GM18858 (cell line): ENCODE data around the gene CDHR1.
"Not testable (repeated sequence)": the region's sequence is repeated elsewhere in the genome, so short reads cannot be mapped to it uniquely, and the experiment has no call there.

Experiments used
- ATAC-seq: cut with Tn5 transposase; IDR thresholded peaks from one replicate; pipeline ENCODE4 v1.9.1; 2021; ENCODE audit not compliant: unreplicated experiment

CDHR1 gene

DNA sequence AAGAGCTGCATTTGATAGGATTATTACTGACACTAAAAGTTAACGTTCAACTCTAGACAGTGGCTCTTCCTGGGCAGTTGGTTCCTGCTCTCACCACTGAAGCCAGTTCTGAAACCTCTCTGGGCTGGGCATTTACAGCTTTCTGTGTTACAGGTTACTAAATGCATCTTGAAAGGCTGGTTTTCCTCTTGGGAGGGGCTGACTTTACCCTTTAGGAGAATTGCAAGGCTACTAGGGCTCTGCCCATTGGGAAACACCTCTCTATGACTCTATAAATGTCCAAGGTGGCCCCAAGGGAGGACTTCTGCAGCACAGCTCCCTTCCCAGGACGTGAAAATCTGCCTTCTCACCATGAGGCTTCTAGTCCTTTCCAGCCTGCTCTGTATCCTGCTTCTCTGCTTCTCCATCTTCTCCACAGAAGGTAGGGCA lies 20.8 kb upstream of the CDHR1 start, which contains the start of gene GPR15LG:
Gene GPR15LG, plus strand, starts transcription at position 301 of the 429 bp plus-strand sequence. Its CDS starts 51 bp downstream, at position 352.
- ATAC-seq = no peak

DNA sequence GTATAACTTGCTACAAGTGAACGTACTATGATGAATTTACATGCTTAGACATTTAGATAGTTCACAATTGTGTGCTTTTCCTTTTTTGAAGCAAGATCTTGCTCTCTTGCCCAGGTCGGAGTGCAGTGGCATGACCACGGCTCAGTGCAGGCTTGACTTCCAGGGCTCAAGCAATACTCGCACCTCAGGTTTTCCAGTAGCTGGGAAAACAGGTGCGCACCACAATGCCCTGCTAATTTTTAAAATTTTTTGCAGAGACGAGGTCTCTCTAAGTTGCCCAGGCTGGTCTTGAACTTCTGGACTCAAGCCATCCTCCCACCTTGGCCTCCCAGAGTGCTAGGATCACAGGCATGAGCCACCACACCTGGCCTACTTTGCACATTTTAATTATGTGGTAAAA lies 18.9 kb upstream of the CDHR1 start:
- no peak for ATAC-seq

DNA sequence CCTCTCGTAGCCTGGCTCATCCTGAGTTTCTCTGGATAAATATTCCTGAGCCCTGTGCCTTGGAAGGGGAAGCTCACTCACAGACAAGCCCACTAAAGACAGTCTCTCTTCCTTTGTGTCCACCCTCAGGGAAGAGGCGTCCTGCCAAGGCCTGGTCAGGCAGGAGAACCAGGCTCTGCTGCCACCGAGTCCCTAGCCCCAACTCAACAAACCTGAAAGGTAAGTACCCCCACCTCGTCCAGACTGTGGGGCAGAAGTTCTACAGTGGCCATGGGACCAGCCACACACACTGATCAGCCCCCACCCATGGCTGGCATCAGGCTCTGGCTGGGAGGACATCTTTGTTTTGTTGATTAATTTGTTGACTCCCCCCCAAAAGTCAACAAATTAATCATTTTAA lies 18.0 kb upstream of the CDHR1 start:
- no peak for ATAC-seq

DNA sequence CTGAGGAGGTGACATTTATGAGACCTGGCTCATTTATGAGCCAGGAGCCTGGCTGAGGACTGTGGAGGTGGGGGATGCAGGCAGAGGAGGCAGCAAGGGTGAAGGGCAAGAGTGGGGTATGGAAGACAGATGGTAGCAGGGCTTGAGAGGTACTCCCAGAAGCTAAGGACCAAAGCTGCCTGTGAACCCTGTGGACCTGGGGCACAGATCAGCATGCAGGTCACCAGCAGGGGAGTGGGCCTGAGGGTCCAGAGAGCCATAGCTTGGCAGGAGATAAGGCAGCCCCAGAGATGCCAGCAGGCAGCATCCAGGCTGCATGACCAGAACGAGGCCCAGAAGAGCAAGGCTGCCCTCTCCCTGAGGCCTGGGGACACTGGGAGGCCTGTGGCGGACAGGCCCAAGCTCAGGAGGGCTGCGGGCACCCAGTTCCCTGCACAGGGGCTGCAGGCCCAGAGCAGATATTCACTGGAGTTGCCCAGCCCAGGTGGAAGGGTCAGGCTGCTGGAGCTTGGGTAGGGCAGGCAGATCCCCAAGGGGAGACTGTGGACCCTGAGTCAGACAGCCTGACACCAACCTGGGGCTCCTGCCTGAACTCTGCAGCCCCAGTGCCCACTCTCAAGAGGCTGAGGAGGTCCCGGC lies 17.4 kb upstream of the CDHR1 start:
- ATAC-seq = no peak

DNA sequence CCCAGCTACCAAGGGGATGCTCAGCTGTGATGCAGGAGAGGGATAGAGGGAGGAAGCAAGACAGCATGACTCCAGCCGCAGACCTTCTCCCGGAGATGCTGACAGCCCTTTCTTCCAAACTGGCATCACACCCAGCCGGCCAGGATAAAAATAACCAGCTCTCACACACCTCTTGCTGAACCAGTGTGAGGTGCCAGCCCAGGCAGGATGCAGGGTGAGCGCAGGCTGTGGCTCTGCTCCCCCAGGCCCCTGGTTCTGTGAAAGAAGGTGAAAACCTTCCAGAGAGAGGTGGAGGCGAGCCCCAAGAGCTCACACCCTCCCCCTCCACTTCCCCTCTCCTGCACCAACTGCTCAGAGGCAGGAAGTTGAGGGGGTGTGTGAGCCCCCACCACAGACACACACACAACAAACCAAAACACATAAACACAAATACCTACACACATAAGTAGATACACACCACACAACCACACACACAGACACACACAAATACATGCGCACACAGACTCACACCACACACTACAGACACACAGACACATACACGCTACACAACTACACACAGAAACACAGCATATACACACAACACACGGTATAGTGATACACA lies 16.7 kb upstream of the CDHR1 start:
- peak; percentile 37 for ATAC-seq

DNA sequence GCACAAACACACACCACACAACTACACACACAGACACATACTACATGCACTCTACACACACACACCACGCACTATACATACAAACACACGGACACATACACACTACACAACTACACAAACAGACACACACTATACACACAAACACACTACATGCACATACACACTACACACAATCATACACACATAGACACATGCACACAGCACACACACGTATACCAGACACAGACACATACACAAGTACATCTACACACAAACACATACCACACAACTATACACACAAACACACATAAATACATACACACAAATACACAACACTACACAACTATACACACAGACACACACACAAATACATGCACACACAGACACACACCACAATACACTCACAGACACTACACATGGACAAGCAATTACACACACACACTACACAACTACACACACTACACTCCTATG lies 16.2 kb upstream of the CDHR1 start:
- ATAC-seq = no peak

DNA sequence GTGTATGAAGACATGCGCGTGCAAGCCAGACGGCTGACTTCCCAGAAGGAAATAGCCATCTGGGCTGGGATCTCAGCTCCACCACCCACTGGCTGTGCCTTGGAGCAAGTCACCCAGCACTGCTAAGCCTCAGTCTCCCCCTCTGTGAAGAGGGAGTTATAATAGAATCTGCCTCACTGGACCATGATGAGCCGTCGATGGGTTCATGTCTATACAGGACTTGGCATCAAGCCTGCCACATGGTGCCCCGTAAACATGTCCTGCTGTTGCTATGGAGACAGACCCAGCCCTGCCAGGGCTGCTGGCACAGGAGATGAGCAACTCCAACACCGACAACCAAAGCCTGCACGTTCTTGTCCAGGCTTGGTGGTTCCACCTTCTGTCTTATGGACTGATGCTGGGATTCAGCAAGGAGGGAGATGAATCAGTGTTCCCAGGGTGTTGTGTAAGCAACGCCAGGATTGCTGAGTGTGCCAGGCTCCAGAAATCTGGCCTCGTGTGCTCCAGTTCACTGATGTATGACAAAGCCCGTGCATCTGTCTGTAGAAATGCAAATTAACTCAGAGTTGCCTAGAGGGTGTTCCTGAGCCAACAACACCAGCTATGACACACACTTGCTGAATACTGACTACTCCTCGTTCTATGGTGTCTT lies 15.2 kb upstream of the CDHR1 start:
- ATAC-seq = peak; percentile 95

DNA sequence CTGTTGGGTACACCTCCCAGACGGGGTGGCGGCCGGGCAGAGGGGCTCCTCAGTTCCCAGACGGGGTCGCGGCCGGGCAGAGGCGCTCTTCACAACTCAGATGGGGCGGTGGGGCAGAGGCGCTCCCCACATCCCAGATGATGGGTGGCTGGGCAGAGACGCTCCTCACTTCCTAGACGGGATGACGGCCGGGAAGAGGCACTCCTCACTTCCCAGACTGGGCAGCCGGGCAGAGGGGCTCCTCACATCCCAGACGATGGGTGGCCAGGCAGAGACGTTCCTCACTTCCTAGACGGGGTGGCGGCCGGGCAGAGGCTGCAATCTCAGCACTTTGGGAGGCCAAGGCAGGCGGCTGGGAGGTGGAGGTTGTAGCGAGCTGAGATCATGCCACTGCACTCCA lies 14.0 kb upstream of the CDHR1 start:
- ATAC-seq = not testable (repeated sequence)

DNA sequence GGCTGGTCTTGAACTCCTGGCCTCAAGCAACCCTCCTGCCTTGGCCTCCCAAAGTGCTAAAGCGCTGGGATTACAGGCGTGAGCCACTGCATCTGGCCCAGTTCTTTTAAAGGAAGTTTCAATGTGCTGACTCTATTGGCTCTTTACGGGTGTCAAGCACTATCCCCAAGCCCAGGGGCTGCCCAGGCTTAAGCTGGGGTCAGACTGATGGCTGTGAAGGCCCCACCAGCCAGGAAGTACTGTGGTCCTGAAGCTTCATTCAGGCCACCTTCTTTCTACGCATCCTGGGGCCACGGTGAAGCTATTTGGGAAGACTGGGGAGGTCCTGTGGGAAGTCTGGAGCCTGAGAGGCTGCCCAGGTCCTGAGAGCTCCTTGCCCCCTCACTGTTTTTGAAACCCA lies 12.7 kb upstream of the CDHR1 start:
- no peak for ATAC-seq

DNA sequence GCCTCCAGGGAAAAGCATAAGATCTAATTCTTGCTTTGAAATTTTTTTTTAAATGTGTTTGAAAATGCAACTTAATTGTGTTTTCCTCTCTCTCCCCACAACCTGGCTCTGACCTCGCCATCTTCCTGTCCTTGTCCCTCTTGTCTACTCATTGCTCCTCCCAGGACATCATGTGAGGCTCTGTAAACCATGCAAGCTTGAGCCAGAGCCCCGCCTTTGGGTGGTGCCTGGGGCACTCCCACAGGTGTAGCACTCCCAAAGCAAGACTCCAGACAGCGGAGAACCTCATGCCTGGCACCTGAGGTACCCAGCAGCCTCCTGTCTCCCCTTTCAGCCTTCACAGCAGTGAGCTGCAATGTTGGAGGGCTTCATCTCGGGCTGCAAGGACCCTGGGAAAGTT lies 9.8 kb upstream of the CDHR1 start:
- no peak for ATAC-seq

DNA sequence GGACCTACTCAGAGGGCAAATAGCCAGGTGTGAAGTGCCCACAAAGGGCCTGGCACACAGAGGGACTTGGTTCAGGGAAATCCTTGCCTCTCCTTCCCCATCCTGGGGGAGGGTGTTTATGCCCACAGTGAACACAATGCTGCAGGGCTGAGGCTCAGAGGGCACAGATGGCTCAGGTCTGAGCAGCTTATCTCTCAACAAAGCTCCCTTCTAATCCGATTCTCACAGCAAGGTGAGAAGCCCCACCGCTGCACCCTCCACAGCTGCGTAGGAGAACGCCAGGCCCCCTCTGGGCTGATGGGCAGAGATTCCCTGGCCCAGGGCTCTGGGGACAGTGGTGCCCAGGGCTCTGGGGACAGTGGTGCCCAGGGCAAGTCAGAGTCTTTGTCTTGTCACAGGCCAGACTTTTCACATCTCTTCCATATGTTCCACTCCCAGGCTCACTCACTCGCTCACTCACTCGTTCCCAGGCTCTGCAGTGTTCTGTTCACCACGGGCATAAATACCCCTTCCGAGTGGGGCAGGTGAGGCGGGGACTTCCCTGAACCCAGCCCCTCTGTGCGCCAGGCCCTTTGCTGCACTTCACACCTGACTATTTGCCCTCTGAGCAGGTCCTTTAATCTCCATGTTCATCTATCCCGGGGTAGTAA lies 8.7 kb upstream of the CDHR1 start:
- no peak for ATAC-seq

DNA sequence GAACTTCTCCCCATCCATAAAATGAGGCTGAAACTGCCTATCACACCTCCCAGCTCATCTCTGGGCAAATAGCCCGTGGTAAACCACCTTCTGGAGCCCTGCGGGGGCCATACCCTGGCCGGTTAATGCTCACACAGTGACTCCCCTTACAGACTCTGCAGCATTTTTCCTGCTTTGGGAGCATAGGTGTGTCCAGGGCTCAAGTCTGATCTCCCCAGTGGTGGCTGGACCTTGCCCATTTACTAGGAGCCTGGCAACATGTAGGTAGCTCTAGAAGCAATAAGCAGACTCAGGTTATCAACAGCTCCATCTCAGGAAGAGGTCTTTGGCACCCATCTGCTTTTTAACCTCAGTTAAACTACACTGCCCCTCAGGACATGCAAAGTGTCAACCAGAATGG lies 5.5 kb upstream of the CDHR1 start:
- no peak for ATAC-seq

DNA sequence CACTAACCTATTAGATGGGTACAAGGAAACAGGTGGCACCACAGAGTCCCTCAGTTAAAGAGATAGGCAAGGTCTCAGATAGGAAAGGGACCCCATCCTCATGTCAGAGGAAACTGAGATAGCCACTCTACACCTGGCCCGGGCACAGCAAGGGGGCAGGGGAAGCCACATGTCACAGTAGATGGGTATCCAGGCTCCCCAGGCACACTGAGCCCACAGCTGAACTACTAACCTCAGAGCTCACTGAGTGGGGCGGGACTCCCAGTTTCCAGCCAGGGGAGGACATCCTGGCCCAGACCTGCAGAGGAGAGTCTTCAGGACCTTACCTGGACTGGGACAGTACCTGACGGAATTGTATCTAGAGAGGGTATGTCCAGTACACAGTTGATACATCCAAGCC lies 3.7 kb upstream of the CDHR1 start:
- no peak for ATAC-seq

DNA sequence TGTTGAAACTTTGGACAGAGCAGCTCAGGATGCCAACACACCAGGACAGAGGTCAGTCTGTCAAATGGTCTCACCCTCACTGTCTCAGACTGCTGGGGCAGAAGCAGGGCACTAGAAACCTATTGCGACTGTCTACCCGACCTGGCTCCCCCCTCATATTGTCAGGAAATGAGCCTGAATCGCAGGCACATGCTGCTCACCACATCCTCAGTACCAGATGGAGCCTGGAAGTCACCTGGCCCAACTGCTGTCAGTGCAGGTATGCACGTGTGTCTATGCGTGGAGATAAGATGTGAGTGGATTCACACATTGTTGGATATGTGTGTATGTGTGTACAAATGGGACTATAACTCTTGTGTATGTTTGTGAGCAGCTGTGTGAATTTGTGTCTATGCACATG lies 3.2 kb upstream of the CDHR1 start:
- no peak for ATAC-seq

DNA sequence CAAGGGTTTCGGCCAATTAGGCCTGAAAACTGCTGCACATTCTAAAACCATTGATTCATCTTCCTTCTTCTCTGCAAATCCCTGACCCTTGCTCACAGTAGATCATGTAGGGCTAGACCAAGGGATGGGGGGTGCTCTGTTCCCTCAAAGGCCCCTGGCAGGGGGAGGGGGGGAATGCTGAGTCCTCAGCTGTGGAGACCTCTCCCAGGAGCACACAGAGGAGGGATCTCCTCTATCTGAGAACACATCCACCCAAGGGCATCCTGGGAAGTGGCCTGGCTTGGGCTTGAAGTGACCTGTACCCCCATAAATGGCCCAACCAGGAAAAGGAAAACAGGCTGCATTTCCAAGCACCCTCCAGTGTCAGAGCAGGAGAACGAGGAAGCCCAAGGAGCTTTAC lies 1.0 kb upstream of the CDHR1 start:
- no peak for ATAC-seq

DNA sequence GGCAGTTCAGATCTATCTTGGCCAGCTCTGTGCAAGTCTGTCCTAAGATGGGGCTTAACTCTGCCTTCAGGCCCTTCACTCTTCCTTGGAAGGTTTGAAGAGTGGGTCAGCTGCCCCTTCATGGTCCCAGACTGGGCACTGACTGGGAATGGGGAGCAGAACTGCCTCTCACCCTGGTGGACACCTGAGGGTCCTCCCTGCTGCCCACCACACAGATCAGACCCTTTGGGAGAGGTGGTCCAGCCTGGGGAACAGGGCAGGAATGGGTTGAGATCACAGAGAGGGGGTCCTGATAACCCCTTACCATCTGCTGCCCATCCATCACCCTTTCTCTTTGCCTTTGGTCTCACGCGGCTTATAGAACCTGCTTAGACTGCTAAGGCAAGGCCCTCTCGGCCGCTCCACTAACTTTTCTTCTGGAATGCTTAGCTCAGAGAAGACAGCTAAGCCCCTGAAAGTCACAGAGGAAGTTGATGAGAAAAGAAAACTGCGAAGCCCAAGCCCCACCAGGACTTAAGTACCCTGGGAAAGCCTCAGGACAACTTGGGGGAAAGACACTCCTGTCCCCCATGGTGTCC lies 402 bp upstream of the CDHR1 start:
- ATAC-seq = no peak

DNA sequence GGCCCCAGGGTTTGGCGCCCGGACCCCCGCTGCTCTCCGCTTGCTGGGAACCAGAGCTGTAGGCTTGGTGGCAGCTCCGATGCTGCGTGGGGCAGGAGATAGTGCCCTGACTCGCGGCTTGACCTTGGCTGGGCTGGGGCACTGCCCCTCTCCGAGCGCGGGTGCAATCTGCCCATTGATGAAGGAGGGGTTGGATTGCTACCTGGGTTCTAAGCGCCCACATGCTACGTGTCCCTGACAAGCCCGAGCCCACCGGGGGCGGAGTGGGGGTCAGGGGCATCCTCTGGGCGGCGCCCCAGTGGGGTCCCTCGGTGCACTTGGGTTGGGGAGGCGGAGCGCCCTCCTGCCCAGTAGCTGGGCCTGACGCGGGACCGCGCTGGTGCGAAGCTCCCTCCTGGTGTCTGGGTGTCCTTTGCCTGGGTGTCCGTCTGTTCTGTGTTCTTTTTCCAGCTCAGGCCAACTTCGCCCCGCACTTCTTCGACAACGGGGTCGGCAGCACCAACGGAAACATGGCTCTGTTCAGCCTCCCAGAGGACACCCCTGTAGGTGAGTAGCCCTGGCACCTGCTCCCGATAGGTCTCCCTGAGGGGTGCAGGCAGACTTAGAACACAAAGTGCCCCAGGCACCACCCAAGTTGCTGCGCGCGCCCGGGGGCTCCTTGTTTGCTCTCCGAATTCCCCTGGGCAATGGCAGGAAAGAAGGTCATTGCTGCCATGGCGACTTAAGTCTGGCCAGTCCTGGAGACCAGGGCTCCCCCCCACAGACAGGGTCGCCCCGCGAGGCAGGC lies 900 bp downstream of the CDHR1 start:
- ATAC-seq = no peak

DNA sequence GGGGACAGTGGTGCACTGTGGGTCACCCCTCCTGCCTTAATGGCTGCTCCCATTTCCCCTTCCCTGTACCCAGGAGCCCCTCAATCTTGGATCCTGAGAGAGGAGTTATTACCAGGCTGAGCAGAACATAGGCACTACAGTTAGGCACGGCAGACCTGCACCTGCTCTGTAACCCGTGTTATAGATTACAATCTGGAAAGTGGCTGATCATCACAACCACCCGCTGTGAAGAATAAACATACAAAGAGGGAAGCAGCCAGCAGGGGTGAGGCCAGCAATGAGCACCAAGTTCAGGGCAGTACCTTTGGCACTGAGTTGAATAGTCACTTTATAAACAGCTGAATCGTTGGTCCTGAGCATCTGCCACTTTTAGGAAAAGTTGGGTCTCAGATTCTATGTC lies 1.7 kb downstream of the CDHR1 start:
- no peak for ATAC-seq

DNA sequence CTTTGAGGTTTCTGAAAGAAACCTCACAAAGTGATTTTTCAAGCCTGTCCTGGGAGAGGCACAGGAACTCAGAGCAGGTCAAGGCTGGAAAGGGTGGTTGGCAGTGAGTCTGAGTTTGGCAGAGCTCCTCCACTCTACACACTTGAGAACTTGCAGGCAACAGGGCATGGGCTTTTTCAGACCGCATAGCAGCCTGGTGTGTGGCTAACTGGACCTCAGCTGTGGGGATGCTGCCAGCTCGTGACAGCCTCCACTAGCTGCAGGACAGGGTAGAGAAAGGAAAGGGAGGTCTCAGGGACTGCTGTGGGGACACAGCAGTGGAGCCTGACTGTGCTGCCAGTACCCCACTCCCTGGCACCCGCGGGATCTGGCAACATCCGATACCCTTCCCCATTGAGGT lies 2.6 kb downstream of the CDHR1 start:
- ATAC-seq = no peak

DNA sequence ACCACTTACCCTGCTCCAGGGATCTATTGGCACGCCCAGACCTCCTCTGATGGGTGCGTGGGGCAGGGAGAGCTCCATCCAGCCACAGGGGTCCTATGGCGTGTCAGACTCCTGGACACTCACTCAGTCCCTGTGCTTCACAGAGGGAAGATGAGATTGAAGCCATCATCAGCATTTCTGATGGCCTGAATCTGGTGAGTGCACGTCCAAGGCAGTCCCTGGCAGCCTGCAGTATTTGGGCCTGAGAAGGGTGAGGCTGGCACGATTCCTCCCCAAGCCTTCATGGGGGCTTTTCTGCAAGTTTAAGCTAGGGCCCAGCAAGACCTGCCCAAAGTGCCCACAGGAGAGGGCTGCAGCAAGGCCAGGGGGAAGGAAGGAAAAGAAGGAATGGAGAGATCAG lies 3.3 kb downstream of the CDHR1 start:
- ATAC-seq = no peak
